Bronchial epithelial cell (primary cell): ENCODE results near the gene TMEM271. TPM values are rescaled to one million over a fixed set of nuclear protein-coding genes. Genes with fewer than 3 reads are reported as not detected.
A peak's percentile ranks its signal among the peaks of the same experiment; 100 is the strongest.

Experiments used
- DNase-seq: peaks from one replicate; pipeline ENCODE4 v3.0.0-alpha.2; 2010; ENCODE audit warnings: low read depth
- FAIRE-seq: peaks from 2 replicates; lab custom pipeline; 2011; peaks lifted over from hg19 to GRCh38; lab: Jason Lieb, UNC
- H3K27me3 ChIP-seq: 2 replicates; pipeline ENCODE4 v1.5.1; 2011; ENCODE audit warnings: low read length; ENCODE audit not compliant: control insufficient read depth, insufficient read depth
- H3K36me3 ChIP-seq: 2 replicates; pipeline ENCODE4 v1.5.1; 2011; ENCODE audit warnings: low read length; ENCODE audit not compliant: control insufficient read depth, insufficient read depth
- H3K4me3 ChIP-seq: 2 replicates; pipeline ENCODE4 v1.5.1; 2011; ENCODE audit warnings: mild to moderate bottlenecking, low read depth, low read length, control low read depth
- CTCF ChIP-seq: IDR thresholded peaks from 2 replicates; pipeline ENCODE4 v1.5.1; 2011; ENCODE audit warnings: mild to moderate bottlenecking, moderate library complexity, low read length, control low read depth, inconsistent platforms; ENCODE audit not compliant: insufficient read depth, severe bottlenecking
- total RNA-seq: library from RNA; depleted of rRNA; stranded (reverse); fragments of >200 nt; gene quantifications from 2 replicates; pipeline ENCODE4 v1.2.1, GENCODE V29; 2014

Gene TMEM271
- total RNA-seq, 1 donor from 2014 or later = not detected

GRCh38 chr4:622996-623913, 47.2 kb upstream of the TMEM271 start:
- H3K27me3 ChIP-seq = no peaks in the 10 kb centered on the region
- no peak for TF ChIP-seq CTCF
- H3K4me3 ChIP-seq = no peak overlapping the region
- no peak for DNase-seq
- no peak for FAIRE-seq
- no peaks in the 10 kb centered on the region for H3K36me3 ChIP-seq

GRCh38 chr4:622071-622995, 46.2 kb upstream of the TMEM271 start:
- no peak for TF ChIP-seq CTCF
- no peaks in the 10 kb centered on the region for H3K27me3 ChIP-seq
- FAIRE-seq (peak; percentile 100), DNase-seq (no peak)
- no peaks in the 10 kb centered on the region for H3K36me3 ChIP-seq
- no peak overlapping the region for H3K4me3 ChIP-seq

- FAIRE-seq (no peak), DNase-seq (no peak)
- H3K27me3 ChIP-seq = no peaks in the 10 kb centered on the region
- no peaks in the 10 kb centered on the region for H3K36me3 ChIP-seq
- no peak for TF ChIP-seq CTCF
- H3K4me3 ChIP-seq = no peak overlapping the region
Measured at GRCh38 chr4:621296-622070, 45.4 kb upstream of the TMEM271 start.

DNA sequence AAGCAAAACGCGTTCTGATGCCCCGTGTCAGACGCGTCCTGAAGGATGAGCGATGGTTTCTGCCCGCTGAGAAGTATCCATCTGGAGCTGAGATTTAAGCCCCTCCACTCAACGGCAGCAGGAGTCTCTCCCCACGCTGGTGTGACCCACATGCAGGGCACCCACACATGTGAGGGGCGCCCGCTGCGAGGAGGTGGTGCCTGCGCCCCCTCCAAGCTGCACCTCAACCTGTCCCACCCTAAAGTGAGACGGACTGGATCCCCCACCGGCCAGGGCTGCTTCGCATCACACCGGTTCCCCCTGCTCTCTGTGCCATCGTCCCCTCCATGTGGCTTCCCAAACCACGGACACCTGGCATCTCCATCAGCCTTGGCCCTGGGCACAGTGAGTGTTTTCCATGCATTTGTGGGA, 44.8 kb upstream of the TMEM271 start:
- FAIRE-seq = no peak
- no peak for TF ChIP-seq CTCF
- Histone ChIP-seq H3K4me3 (no peak overlapping the region), H3K27me3 (no peaks in the 10 kb centered on the region), H3K36me3 (no peaks in the 10 kb centered on the region)
- no peak for DNase-seq

GRCh38 chr4:620201-620600, 44.1 kb upstream of the TMEM271 start:
- no peaks in the 10 kb centered on the region for H3K27me3 ChIP-seq
- no peak overlapping the region for H3K4me3 ChIP-seq
- FAIRE-seq (no peak), DNase-seq (no peak)
- no peaks in the 10 kb centered on the region for H3K36me3 ChIP-seq
- TF ChIP-seq CTCF = no peak
